Fibroblast of peridontal ligament (primary cell): ENCODE results near the gene DDR2.

Experiments
- DNase-seq: peaks from one replicate; pipeline ENCODE4 v3.0.0-alpha.2; 2010; ENCODE audit errors: extremely low read depth

The DDR2 gene

GRCh38 chr1:162629651-162630050 is 2.6 kb upstream of the DDR2 start:
- DNase-seq: peak; percentile 90

GRCh38 chr1:162631546-162632191 is 595 bp upstream of the DDR2 start:
- peak; percentile 87 for DNase-seq

GRCh38 chr1:162632698-162633080 is 425 bp downstream of the DDR2 start:
- peak; percentile 61 for DNase-seq

- peak; percentile 84 for DNase-seq
Measured at GRCh38 chr1:162633081-162633762, 958 bp downstream of the DDR2 start.

- DNase-seq: no peak
Measured at GRCh38 chr1:162635418-162635817, 3.2 kb downstream of the DDR2 start.

- DNase-seq: no peak
Measured at GRCh38 chr1:162639718-162640117, 7.5 kb downstream of the DDR2 start.

GRCh38 chr1:162641114-162641513 is 8.8 kb downstream of the DDR2 start:
- no peak for DNase-seq

- no peak for DNase-seq
Measured at GRCh38 chr1:162644986-162645314, 12.7 kb downstream of the DDR2 start.

- DNase-seq: no peak
Measured at GRCh38 chr1:162645666-162646065, 13.4 kb downstream of the DDR2 start.

- peak; percentile 83 for DNase-seq
Measured at GRCh38 chr1:162649583-162649982, 17.3 kb downstream of the DDR2 start.

- no peak for DNase-seq
Measured at GRCh38 chr1:162654915-162655620, 22.8 kb downstream of the DDR2 start.

- DNase-seq: no peak
Measured at GRCh38 chr1:162656266-162656665, 24.0 kb downstream of the DDR2 start.

GRCh38 chr1:162660574-162660973 is 28.3 kb downstream of the DDR2 start:
- no peak for DNase-seq

- DNase-seq: no peak
Measured at GRCh38 chr1:162661336-162661735, 29.1 kb downstream of the DDR2 start.

GRCh38 chr1:162662013-162662412 is 29.7 kb downstream of the DDR2 start:
- no peak for DNase-seq

GRCh38 chr1:162663086-162663485 is 30.8 kb downstream of the DDR2 start:
- peak; percentile 21 for DNase-seq

- peak; percentile 90 for DNase-seq
Measured at GRCh38 chr1:162663589-162664106, 31.4 kb downstream of the DDR2 start.

- peak; percentile 20 for DNase-seq
Measured at GRCh38 chr1:162666006-162666645, 33.9 kb downstream of the DDR2 start.

GRCh38 chr1:162667381-162668080 is 35.3 kb downstream of the DDR2 start:
- no peak for DNase-seq

GRCh38 chr1:162670928-162671663 is 38.8 kb downstream of the DDR2 start:
- DNase-seq: peak; percentile 41
